ENCODE data around the gene DOCK8. TPM values are rescaled to one million over a fixed set of nuclear protein-coding genes. Genes with fewer than 3 reads are reported as not detected.

Gene DOCK8
- total RNA-seq, 1 experiment from 2014 or later: 1.4 TPM

GRCh38 chr9:248278-248961 lies 33.8 kb downstream of the DOCK8 start:
- no peak for TF ChIP-seq CTCF (conservative IDR thresholded peaks at IDR 0.05)
- no CpG with 5 or more reads among the region's 2 CpGs for WGBS (ENCODE audit: extremely low coverage, insufficient read length, low lambda C conversion rate)
- no peak overlapping the region for H2BK5ac ChIP-seq (ENCODE audit: insufficient read length, low read length)
- no peak overlapping the region for H3K9ac ChIP-seq (ENCODE audit: extremely low read depth, insufficient read length, low read length)
- H4K20me1 ChIP-seq (ENCODE audit: control insufficient read depth, insufficient read depth, insufficient read length): no peaks in the 10 kb centered on the region
- H3T11ph ChIP-seq (ENCODE audit: low read length): no peak overlapping the region
- H3K27me3 Mint-ChIP-seq (ENCODE audit: low read depth): no peaks in the 10 kb centered on the region; the same call in 1 of the 2 replicates
- no peak overlapping the region for H3K4me3 Mint-ChIP-seq
- H3K23ac ChIP-seq (ENCODE audit: insufficient read length, low read depth, low read length): no peak overlapping the region
- no peaks in the 10 kb centered on the region for H3K79me2 ChIP-seq (ENCODE audit: insufficient read depth, low read length)
- H4K91ac ChIP-seq (ENCODE audit: insufficient read length, low read depth, low read length): no peak overlapping the region
- no peak overlapping the region for H3K18ac ChIP-seq (ENCODE audit: insufficient read length, low read depth, low read length)
- H3K27ac ChIP-seq (ENCODE audit: insufficient read length, low read depth, low read length): no peak overlapping the region
- no peak overlapping the region for H3K4me2 ChIP-seq (ENCODE audit: insufficient read depth, insufficient read length, low read length)
- DNase-seq: no peak
- H4K8ac ChIP-seq (replicated peaks; ENCODE audit: insufficient read length, low read depth, low read length): no peak overlapping the region
- no peaks in the 10 kb centered on the region for H3K4me1 ChIP-seq (ENCODE audit: insufficient read depth, low read length)
- H2AFZ ChIP-seq (ENCODE audit: low read length): no peak overlapping the region
- H3K9me3 Mint-ChIP-seq: peaks cover 0 to 3% of the 10 kb centered on the region in 2 experiments; a peak in 1 of 5 replicates
- H3K4ac ChIP-seq (ENCODE audit: low read depth, low read length): no peak overlapping the region
- H3K79me1 ChIP-seq (ENCODE audit: insufficient read depth, low read depth, low read length, poor library complexity, severe bottlenecking): no peaks in the 10 kb centered on the region
- H3K4me1 Mint-ChIP-seq: peaks cover 0 to 7% of the 10 kb centered on the region in 2 experiments; a peak in 2 of 4 replicates
- no peaks in the 10 kb centered on the region for H3K9me3 ChIP-seq (ENCODE audit: control insufficient read depth, low read depth, low read length)
- no peak overlapping the region for H2BK20ac ChIP-seq (ENCODE audit: low read depth, low read length, poor library complexity, severe bottlenecking)
- H2BK15ac ChIP-seq (ENCODE audit: low read depth, low read length): no peak overlapping the region
- no peak overlapping the region for H3K56ac ChIP-seq (ENCODE audit: insufficient read length, low read depth, low read length)
- H3K14ac ChIP-seq (ENCODE audit: insufficient read depth, low read length): no peak overlapping the region
- no peaks in the 10 kb centered on the region for H3K27me3 ChIP-seq (ENCODE audit: insufficient read depth, low read length)
- no peak overlapping the region for H3K27ac Mint-ChIP-seq
- H2BK120ac ChIP-seq (ENCODE audit: low read depth, low read length, poor library complexity, severe bottlenecking): no peak overlapping the region
- no peak overlapping the region for H2AK5ac ChIP-seq (ENCODE audit: insufficient read length, low read length)
- H2BK12ac ChIP-seq (ENCODE audit: insufficient read length, low read depth, low read length): no peak overlapping the region
- H4K5ac ChIP-seq (ENCODE audit: insufficient read length, low read depth, low read length): no peak overlapping the region
- no peaks in the 10 kb centered on the region for H3K23me2 ChIP-seq (ENCODE audit: insufficient read length, low read depth, low read length, poor library complexity, severe bottlenecking)
- no peaks in the 10 kb centered on the region for H3K36me3 Mint-ChIP-seq (ENCODE audit: insufficient read depth in 1 of 3, low read depth in 3 of 3)
